Gastrocnemius medialis (tissue), 4 donors: Measurements from ENCODE around the gene ELL2. TPM values are rescaled to one million over a fixed set of nuclear protein-coding genes. Genes with fewer than 3 reads are reported as not detected.
"Not testable (repeated sequence)": the region's sequence is repeated elsewhere in the genome, so short reads cannot be mapped to it uniquely, and the experiment has no call there.

Source experiments
- ATAC-seq, 2 donors: fragments of 150-250 bp; one replicate each; pipeline ENCODE4 v1.9.1; 2016
- DNase-seq, 2 donors: peaks; one replicate each; pipeline ENCODE4 v3.0.0-alpha.2; 2019
- H3K27ac ChIP-seq, 4 donors: fragments of 200-600 bp; sonication (generic); 1 replicate in 1 of 4; 2 replicates in 3 of 4; pipeline ENCODE4 v1.5.1; 2016 to 2018; ENCODE audit warnings: mild to moderate bottlenecking in 2 of 4, moderate library complexity in 1 of 4
- H3K27me3 ChIP-seq, 3 donors: fragments of 200-600 bp; sonication (generic) in 2 of 3; 1 replicate in 1 of 3; 2 replicates in 2 of 3; pipeline versions ENCODE4 v1.5.1 to v1.6.0; 2016 to 2019; ENCODE audit warnings: mild to moderate bottlenecking in 1 of 3, moderate library complexity in 1 of 3
- H3K36me3 ChIP-seq, 2 donors: fragments of 200-600 bp; sonication (generic) in 1 of 2; one replicate each; pipeline ENCODE4 v1.5.1; 2017 to 2018
- H3K4me1 ChIP-seq, 2 donors: fragments of 200-600 bp; sonication (generic) in 1 of 2; one replicate each; pipeline ENCODE4 v1.5.1; 2016 to 2017; ENCODE audit warnings: mild to moderate bottlenecking in 2 of 2
- H3K4me3 ChIP-seq, 4 donors: fragments of 200-600 bp; sonication (generic) in 3 of 4; 1 replicate in 1 of 4; 2 replicates in 3 of 4; pipeline ENCODE4 v1.5.1; 2016 to 2019; ENCODE audit warnings: mild to moderate bottlenecking in 2 of 4
- H3K9me3 ChIP-seq, 3 donors: fragments of 200-600 bp; sonication (generic) in 2 of 3; 1 replicate in 1 of 3; 2 replicates in 2 of 3; pipeline ENCODE4 v1.5.1; 2016 to 2019
- CTCF ChIP-seq, 5 experiments: fragments of 450-650 bp in 3 of 5; fragments of 200-600 bp in 2 of 5; sonication (generic) in 2 of 5; IDR thresholded peaks in 4 of 5; conservative IDR thresholded peaks in 1 of 5; 1 replicate in 4 of 5; 2 replicates in 1 of 5; pipeline ENCODE4 v1.5.1; 2016 to 2019; ENCODE audit warnings: antibody characterized with exemption in 5 of 5, mild to moderate bottlenecking in 3 of 5, moderate library complexity in 3 of 5
- POLR2A ChIP-seq, 2 donors: fragments of 450-650 bp; IDR thresholded peaks; one replicate each; pipeline ENCODE4 v1.6.1; 2017; ENCODE audit warnings: antibody characterized with exemption in 2 of 2, mild to moderate bottlenecking in 2 of 2, moderate library complexity in 2 of 2
- in situ Hi-C, 4 donors: fragments of 200-750 bp; cut with MboI; loops; one replicate each; pipeline versions ENCODE4 v1.15.0 to v1.8.0; 2017; ENCODE audit warnings: low sequenced_read_pairs in 4 of 4
- intact Hi-C: fragments of 100-400 bp; cut with DNase I; formaldehyde crosslinking; loops from one replicate; pipeline ENCODE4 v1.15.1; 2023; ENCODE audit warnings: low total_unique reads
- total RNA-seq, 4 donors: library from RNA; depleted of rRNA; stranded (reverse); fragments of >200 nt; gene quantifications; one replicate each; pipeline versions ENCODE4 v1.1.0 to v1.2.3, GENCODE V29; 2016

Gene ELL2
- total RNA-seq, 4 donors from 2014 or later, result 35.2 to 64.5 (median 42.9) TPM

- ATAC-seq, result peak; percentile 60 to 65
- in situ Hi-C loops, result loop anchor here (5.0 to 25.0 kb wide), 6 partner anchors 105 to 855 kb away; partner anchors contain the start of gene ELL2 (in 2 of the 4)
Measured at GRCh38 chr5:95857185-95857945, 104.3 kb downstream of the ELL2 start.

GRCh38 chr5:95856501-95856981 lies 105.1 kb downstream of the ELL2 start:
- Histone ChIP-seq H3K27me3 (no peaks in the 10 kb centered on the region), H3K36me3 (peaks cover 0 to 4% of the 10 kb centered on the region in 2 donors), H3K9me3 (no peaks in the 10 kb centered on the region), H3K27ac (peak overlapping the region; percentile 86 to 94 (median 89)), H3K4me3 (no peak overlapping the region), H3K4me1 (peaks cover 53 to 56% of the 10 kb centered on the region in 2 donors)
- in situ Hi-C loops, result loop anchor here (5.0 to 25.0 kb wide), 6 partner anchors 106 to 856 kb away; partner anchors contain the start of gene ELL2 (in 2 of the 4)
- ATAC-seq (no peak), DNase-seq (peak in 1 of 2 donors; percentile 29)
- TF ChIP-seq POLR2A (IDR thresholded peaks at IDR 0.05), result no peak
- TF ChIP-seq CTCF (IDR thresholded peaks at IDR 0.05 in 4 of 5, conservative IDR thresholded peaks at IDR 0.05 in 1 of 5), result no peak
- intact Hi-C loops, result loop anchor here (2.0 to 5.0 kb wide), 3 partner anchors 20 to 806 kb away; partner anchors contain the start of genes CAST and RHOBTB3

More at GRCh38 chr5:95857185-95857945, 104.3 kb downstream of the ELL2 start:
- Histone ChIP-seq H3K9me3 (no peaks in the 10 kb centered on the region), H3K27me3 (no peaks in the 10 kb centered on the region), H3K4me1 (peaks cover 61 to 64% of the 10 kb centered on the region in 2 donors), H3K36me3 (peaks cover 0 to 4% of the 10 kb centered on the region in 2 donors), H3K4me3 (no peak overlapping the region), H3K27ac (peak overlapping the region; percentile 86 to 94 (median 89))
- DNase-seq, result peak; percentile 91 to 96
- peak in 1 of 2 donors; percentile 49 for TF ChIP-seq POLR2A (IDR thresholded peaks at IDR 0.05)
- TF ChIP-seq CTCF (IDR thresholded peaks at IDR 0.05 in 4 of 5, conservative IDR thresholded peaks at IDR 0.05 in 1 of 5), result no peak
- intact Hi-C loops, result loop anchor here (1.0 to 5.0 kb wide), 4 partner anchors 21 to 805 kb away; partner anchors contain the start of genes CAST, RFESD and RHOBTB3

GRCh38 chr5:95853490-95853889 lies 108.2 kb downstream of the ELL2 start:
- ATAC-seq, result no peak
- H3K36me3 ChIP-seq, result peaks cover 0 to 4% of the 10 kb centered on the region in 2 donors

GRCh38 chr5:95852567-95852966 lies 109.1 kb downstream of the ELL2 start:
- Histone ChIP-seq H3K4me3 (no peak overlapping the region), H3K36me3 (peaks cover 0 to 4% of the 10 kb centered on the region in 2 donors), H3K27ac (no peak overlapping the region), H3K4me1 (peaks cover 16 to 18% of the 10 kb centered on the region in 2 donors), H3K9me3 (no peaks in the 10 kb centered on the region), H3K27me3 (no peaks in the 10 kb centered on the region)
- ATAC-seq, result no peak
- TF ChIP-seq CTCF (IDR thresholded peaks at IDR 0.05 in 4 of 5, conservative IDR thresholded peaks at IDR 0.05 in 1 of 5), result no peak
- DNase-seq, result peak in 1 of 2 donors; percentile 8
- intact Hi-C loops (no loop called here), in situ Hi-C loops (loop anchor here (10.0 to 25.0 kb wide), 4 partner anchors 112 to 860 kb away; partner anchors contain the start of gene ELL2 (in 1 of the 4))

More at GRCh38 chr5:95853490-95853889, 108.2 kb downstream of the ELL2 start:
- peaks cover 26 to 27% of the 10 kb centered on the region in 2 donors for H3K4me1 ChIP-seq
- H3K27me3 ChIP-seq, result no peaks in the 10 kb centered on the region
- no peaks in the 10 kb centered on the region for H3K9me3 ChIP-seq
- no peak for TF ChIP-seq POLR2A (IDR thresholded peaks at IDR 0.05)
- no peak for TF ChIP-seq CTCF (IDR thresholded peaks at IDR 0.05 in 4 of 5, conservative IDR thresholded peaks at IDR 0.05 in 1 of 5)
- in situ Hi-C loops, result loop anchor here (10.0 to 25.0 kb wide), 4 partner anchors 111 to 859 kb away; partner anchors contain the start of gene ELL2 (in 1 of the 4)
- no peak overlapping the region for H3K27ac ChIP-seq
- H3K4me3 ChIP-seq, result no peak overlapping the region
- intact Hi-C loops, result no loop called here
- DNase-seq, result peak in 1 of 2 donors; percentile 9

- ATAC-seq, H3K27me3 ChIP-seq, H3K9me3 ChIP-seq, H3K4me1 ChIP-seq, H3K36me3 ChIP-seq, H3K27ac ChIP-seq, H3K4me3 ChIP-seq, intact Hi-C loops: not testable (repeated sequence)
- in situ Hi-C loops, result loop anchor here (10.0 to 25.0 kb wide), 4 partner anchors 114 to 861 kb away; partner anchors contain the start of gene ELL2 (in 1 of the 4)
- DNase-seq, result peak in 1 of 2 donors; percentile 10
Measured at GRCh38 chr5:95851141-95851540, 110.5 kb downstream of the ELL2 start.
